ENCODE data around the gene CST11. TPM values are rescaled to one million over a fixed set of nuclear protein-coding genes. Genes with fewer than 3 reads are reported as not detected.

Gene CST11
- total and polyA plus RNA-seq, 10 of the 15 experiments (the other 5 are each of a cell fraction or from before 2014, with no cell fraction given), result 0.33 TPM; not detected in 9

DNA sequence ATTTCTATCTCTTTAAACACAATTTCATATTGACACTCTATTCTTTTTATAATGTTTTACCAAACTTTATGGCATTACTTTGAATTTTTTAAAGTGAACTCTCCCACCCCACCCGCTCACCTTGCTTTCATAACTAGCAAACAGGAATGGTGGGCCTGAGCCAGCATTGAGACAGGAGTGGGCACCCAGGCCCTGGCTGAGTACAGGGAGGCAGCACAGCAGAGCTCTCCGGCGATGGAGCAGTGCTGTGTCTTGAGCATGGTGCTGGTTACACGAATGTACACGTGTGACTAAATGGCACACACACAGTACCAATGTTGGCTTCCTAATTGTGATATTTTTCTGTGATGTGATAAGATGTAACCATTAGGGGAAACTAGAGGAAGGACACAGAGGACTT, 4.5 kb downstream of the CST11 start (continued):
- TF ChIP-seq, protein P1, sequence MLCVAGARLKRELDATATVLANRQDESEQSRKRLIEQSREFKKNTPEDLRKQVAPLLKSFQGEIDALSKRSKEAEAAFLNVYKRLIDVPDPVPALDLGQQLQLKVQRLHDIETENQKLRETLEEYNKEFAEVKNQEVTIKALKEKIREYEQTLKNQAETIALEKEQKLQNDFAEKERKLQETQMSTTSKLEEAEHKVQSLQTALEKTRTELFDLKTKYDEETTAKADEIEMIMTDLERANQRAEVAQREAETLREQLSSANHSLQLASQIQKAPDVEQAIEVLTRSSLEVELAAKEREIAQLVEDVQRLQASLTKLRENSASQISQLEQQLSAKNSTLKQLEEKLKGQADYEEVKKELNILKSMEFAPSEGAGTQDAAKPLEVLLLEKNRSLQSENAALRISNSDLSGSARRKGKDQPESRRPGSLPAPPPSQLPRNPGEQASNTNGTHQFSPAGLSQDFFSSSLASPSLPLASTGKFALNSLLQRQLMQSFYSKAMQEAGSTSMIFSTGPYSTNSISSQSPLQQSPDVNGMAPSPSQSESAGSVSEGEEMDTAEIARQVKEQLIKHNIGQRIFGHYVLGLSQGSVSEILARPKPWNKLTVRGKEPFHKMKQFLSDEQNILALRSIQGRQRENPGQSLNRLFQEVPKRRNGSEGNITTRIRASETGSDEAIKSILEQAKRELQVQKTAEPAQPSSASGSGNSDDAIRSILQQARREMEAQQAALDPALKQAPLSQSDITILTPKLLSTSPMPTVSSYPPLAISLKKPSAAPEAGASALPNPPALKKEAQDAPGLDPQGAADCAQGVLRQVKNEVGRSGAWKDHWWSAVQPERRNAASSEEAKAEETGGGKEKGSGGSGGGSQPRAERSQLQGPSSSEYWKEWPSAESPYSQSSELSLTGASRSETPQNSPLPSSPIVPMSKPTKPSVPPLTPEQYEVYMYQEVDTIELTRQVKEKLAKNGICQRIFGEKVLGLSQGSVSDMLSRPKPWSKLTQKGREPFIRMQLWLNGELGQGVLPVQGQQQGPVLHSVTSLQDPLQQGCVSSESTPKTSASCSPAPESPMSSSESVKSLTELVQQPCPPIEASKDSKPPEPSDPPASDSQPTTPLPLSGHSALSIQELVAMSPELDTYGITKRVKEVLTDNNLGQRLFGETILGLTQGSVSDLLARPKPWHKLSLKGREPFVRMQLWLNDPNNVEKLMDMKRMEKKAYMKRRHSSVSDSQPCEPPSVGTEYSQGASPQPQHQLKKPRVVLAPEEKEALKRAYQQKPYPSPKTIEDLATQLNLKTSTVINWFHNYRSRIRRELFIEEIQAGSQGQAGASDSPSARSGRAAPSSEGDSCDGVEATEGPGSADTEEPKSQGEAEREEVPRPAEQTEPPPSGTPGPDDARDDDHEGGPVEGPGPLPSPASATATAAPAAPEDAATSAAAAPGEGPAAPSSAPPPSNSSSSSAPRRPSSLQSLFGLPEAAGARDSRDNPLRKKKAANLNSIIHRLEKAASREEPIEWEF (IDR thresholded peaks at IDR 0.05; ENCODE audit: insufficient replicate concordance, low read depth, low read length), result no peak
- TF ChIP-seq ZSCAN29 (IDR thresholded peaks at IDR 0.05) (no peak), CHD1 (IDR thresholded peaks at IDR 0.05; ENCODE audit: low read depth, low read length) (no peak), BMI1 (IDR thresholded peaks at IDR 0.05; ENCODE audit: borderline replicate concordance) (no peak), TCF12 (IDR thresholded peaks at IDR 0.05; ENCODE audit: low read depth, low read length) (no peak), SMAD5 (IDR thresholded peaks at IDR 0.05; ENCODE audit: low read depth) (no peak), YY1 (IDR thresholded peaks at IDR 0.05; ENCODE audit: low read depth, low read length) (no peak)
- TF ChIP-seq, protein P2, sequence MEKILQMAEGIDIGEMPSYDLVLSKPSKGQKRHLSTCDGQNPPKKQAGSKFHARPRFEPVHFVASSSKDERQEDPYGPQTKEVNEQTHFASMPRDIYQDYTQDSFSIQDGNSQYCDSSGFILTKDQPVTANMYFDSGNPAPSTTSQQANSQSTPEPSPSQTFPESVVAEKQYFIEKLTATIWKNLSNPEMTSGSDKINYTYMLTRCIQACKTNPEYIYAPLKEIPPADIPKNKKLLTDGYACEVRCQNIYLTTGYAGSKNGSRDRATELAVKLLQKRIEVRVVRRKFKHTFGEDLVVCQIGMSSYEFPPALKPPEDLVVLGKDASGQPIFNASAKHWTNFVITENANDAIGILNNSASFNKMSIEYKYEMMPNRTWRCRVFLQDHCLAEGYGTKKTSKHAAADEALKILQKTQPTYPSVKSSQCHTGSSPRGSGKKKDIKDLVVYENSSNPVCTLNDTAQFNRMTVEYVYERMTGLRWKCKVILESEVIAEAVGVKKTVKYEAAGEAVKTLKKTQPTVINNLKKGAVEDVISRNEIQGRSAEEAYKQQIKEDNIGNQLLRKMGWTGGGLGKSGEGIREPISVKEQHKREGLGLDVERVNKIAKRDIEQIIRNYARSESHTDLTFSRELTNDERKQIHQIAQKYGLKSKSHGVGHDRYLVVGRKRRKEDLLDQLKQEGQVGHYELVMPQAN (conservative IDR thresholded peaks at IDR 0.05), result no peak
